ENCODE data around the gene UBA1.

DNA sequence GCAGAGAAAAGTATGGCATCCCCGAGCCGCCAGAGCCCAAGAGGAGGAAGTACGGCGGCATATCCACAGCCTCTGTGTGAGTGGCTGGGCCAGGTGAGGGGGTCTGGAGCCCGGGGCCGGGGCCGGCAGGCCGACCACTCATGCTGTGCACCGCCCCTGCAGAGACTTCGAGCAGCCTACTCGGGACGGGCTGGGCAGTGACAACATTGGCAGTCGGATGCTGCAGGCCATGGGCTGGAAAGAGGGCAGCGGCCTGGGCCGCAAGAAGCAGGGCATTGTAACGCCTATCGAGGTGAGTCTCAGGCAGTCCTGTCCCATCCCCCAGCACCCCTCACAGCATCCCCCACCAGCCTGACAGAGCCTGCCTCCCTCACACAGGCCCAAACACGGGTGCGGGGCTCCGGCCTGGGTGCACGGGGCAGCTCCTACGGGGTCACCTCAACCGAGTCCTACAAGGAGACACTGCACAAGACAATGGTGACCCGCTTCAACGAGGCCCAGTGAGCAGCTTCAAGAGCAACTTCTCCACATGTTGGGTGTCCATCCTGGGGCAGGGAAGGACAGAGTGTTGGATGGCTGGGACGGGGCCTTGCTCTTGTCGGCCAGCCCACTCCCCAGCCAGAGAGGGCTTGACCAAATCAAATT is 7.4 kb upstream of the UBA1 start:
- TF ChIP-seq ZNF530 (CRISPR knock-in tag; IDR thresholded peaks at IDR 0.05; ENCODE audit: low read depth): no peak
- TF ChIP-seq, protein P1, sequence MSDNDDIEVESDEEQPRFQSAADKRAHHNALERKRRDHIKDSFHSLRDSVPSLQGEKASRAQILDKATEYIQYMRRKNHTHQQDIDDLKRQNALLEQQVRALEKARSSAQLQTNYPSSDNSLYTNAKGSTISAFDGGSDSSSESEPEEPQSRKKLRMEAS (IDR thresholded peaks at IDR 0.05): no peak
- TF ChIP-seq ZBTB38 (CRISPR knock-in tag; IDR thresholded peaks at IDR 0.05): no peak
- TF ChIP-seq ZNF607 (CRISPR knock-in tag; IDR thresholded peaks at IDR 0.05; ENCODE audit: borderline replicate concordance): no peak
- TF ChIP-seq, protein P2, sequence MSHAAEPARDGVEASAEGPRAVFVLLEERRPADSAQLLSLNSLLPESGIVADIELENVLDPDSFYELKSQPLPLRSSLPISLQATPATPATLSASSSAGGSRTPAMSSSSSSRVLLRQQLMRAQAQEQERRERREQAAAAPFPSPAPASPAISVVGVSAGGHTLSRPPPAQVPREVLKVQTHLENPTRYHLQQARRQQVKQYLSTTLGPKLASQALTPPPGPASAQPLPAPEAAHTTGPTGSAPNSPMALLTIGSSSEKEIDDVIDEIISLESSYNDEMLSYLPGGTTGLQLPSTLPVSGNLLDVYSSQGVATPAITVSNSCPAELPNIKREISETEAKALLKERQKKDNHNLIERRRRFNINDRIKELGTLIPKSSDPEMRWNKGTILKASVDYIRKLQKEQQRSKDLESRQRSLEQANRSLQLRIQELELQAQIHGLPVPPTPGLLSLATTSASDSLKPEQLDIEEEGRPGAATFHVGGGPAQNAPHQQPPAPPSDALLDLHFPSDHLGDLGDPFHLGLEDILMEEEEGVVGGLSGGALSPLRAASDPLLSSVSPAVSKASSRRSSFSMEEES (CRISPR knock-in tag; IDR thresholded peaks at IDR 0.05): no peak
- no peak for TF ChIP-seq ZSCAN21 (CRISPR knock-in tag; IDR thresholded peaks at IDR 0.05; ENCODE audit: borderline replicate concordance)
- no peak for TF ChIP-seq TAF1 (CRISPR knock-in tag; IDR thresholded peaks at IDR 0.05)
- TF ChIP-seq, protein P3, sequence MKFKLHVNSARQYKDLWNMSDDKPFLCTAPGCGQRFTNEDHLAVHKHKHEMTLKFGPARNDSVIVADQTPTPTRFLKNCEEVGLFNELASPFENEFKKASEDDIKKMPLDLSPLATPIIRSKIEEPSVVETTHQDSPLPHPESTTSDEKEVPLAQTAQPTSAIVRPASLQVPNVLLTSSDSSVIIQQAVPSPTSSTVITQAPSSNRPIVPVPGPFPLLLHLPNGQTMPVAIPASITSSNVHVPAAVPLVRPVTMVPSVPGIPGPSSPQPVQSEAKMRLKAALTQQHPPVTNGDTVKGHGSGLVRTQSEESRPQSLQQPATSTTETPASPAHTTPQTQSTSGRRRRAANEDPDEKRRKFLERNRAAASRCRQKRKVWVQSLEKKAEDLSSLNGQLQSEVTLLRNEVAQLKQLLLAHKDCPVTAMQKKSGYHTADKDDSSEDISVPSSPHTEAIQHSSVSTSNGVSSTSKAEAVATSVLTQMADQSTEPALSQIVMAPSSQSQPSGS (CRISPR knock-in tag; IDR thresholded peaks at IDR 0.05): no peak
- TF ChIP-seq, protein P4, sequence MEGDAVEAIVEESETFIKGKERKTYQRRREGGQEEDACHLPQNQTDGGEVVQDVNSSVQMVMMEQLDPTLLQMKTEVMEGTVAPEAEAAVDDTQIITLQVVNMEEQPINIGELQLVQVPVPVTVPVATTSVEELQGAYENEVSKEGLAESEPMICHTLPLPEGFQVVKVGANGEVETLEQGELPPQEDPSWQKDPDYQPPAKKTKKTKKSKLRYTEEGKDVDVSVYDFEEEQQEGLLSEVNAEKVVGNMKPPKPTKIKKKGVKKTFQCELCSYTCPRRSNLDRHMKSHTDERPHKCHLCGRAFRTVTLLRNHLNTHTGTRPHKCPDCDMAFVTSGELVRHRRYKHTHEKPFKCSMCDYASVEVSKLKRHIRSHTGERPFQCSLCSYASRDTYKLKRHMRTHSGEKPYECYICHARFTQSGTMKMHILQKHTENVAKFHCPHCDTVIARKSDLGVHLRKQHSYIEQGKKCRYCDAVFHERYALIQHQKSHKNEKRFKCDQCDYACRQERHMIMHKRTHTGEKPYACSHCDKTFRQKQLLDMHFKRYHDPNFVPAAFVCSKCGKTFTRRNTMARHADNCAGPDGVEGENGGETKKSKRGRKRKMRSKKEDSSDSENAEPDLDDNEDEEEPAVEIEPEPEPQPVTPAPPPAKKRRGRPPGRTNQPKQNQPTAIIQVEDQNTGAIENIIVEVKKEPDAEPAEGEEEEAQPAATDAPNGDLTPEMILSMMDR (CRISPR knock-in tag; IDR thresholded peaks at IDR 0.05): no peak
- no peak for TF ChIP-seq MAF1 (CRISPR knock-in tag; IDR thresholded peaks at IDR 0.05; ENCODE audit: borderline replicate concordance)
- TF ChIP-seq ZNF441 (CRISPR knock-in tag; IDR thresholded peaks at IDR 0.05; ENCODE audit: borderline replicate concordance): no peak
- no peak for TF ChIP-seq TCF12 (IDR thresholded peaks at IDR 0.05)
- TF ChIP-seq TCF12 (CRISPR knock-in tag; IDR thresholded peaks at IDR 0.05): no peak
- TF ChIP-seq PHF21A (CRISPR knock-in tag; IDR thresholded peaks at IDR 0.05): no peak
